ENCODE data around the gene RBM23.
A peak's percentile ranks its signal among the peaks of the same experiment; 100 is the strongest.
"Not testable (repeated sequence)": the region's sequence is repeated elsewhere in the genome, so short reads cannot be mapped to it uniquely, and the experiment has no call there.

Gene RBM23

DNA sequence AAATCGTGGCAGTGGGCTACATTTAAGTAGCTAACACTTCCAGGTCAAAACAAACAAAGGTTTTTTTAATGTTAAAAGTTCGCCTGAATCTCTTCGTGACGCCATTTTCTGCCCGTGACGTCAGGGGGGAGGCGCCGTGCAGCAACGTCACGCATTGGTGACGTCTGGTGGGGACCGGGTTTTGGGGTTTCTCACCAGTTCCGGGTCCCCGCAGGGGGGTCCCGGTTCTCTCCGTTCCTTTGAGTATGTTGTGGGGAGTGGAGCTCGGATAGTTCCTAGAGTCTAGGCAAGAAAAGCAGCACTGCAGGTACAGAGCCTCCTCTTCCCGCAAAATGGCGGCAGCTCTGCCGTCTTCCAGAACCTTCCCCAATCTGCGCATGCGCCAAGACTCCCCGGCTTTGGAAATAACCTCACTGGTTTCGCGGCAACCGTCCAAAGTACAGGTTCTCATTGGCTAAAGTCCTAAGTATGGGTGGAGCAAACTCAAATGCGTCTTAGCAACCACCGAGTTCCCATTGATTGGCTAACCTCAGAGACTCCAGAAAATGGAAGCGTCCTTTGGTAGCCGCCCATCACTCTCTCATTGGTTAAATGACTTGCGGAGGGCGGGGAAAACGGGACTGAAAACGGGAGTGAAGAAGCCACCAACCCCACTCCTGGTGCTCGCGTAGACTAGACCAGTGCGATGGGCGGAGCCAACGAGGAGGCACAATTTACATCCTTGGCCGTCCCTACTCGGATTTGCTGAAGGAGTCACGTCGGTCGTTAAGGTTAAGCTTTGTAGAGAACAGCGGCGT, at the start of gene RBM23:
RBM23 (minus strand) TSS at position 346 of the 797 bp plus-strand sequence.
- TF ChIP-seq, protein P1, sequence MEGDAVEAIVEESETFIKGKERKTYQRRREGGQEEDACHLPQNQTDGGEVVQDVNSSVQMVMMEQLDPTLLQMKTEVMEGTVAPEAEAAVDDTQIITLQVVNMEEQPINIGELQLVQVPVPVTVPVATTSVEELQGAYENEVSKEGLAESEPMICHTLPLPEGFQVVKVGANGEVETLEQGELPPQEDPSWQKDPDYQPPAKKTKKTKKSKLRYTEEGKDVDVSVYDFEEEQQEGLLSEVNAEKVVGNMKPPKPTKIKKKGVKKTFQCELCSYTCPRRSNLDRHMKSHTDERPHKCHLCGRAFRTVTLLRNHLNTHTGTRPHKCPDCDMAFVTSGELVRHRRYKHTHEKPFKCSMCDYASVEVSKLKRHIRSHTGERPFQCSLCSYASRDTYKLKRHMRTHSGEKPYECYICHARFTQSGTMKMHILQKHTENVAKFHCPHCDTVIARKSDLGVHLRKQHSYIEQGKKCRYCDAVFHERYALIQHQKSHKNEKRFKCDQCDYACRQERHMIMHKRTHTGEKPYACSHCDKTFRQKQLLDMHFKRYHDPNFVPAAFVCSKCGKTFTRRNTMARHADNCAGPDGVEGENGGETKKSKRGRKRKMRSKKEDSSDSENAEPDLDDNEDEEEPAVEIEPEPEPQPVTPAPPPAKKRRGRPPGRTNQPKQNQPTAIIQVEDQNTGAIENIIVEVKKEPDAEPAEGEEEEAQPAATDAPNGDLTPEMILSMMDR (IDR thresholded peaks at IDR 0.05; ENCODE audit: low read depth, low read length), result no peak
- peak; percentile 100 for DNase-seq (ENCODE audit: low read depth in 2 of 2)
- H3K4me3 ChIP-seq (replicated peaks in 1 of 2; ENCODE audit: low read depth in 2 of 2, low read length in 2 of 2), result peak within 1 kb of the TSS; percentile 58 to 69

DNA sequence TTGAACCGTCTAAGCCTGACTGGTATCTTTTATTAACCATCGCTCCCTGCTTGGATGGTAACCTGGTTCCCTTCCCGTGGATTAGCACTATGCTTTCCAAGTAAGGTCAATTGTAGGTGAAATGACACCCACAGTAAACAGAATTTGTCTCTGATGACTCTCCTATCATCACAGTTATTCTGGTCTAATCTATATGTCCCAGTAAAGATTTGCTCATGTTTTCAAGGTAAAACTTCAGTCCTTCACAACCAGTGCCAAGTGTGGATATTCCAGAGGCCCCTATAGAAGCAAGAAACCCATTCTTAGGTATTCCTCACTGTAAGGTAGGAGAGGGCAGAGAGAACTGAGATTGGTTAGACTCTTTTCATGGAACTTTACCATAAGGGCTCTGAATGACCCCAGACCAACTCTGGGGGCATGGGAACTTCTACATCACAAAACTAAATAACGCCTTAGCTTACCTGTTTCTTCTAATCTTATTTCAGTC, 47.9 kb upstream of the RBM23 start:
- no peak overlapping the region for H3K4me3 ChIP-seq (replicated peaks in 1 of 2; ENCODE audit: low read depth in 2 of 2, low read length in 2 of 2)
- no peak for DNase-seq (ENCODE audit: low read depth in 2 of 2)
- TF ChIP-seq, protein P1 (IDR thresholded peaks at IDR 0.05; ENCODE audit: low read depth, low read length), result no peak

DNA sequence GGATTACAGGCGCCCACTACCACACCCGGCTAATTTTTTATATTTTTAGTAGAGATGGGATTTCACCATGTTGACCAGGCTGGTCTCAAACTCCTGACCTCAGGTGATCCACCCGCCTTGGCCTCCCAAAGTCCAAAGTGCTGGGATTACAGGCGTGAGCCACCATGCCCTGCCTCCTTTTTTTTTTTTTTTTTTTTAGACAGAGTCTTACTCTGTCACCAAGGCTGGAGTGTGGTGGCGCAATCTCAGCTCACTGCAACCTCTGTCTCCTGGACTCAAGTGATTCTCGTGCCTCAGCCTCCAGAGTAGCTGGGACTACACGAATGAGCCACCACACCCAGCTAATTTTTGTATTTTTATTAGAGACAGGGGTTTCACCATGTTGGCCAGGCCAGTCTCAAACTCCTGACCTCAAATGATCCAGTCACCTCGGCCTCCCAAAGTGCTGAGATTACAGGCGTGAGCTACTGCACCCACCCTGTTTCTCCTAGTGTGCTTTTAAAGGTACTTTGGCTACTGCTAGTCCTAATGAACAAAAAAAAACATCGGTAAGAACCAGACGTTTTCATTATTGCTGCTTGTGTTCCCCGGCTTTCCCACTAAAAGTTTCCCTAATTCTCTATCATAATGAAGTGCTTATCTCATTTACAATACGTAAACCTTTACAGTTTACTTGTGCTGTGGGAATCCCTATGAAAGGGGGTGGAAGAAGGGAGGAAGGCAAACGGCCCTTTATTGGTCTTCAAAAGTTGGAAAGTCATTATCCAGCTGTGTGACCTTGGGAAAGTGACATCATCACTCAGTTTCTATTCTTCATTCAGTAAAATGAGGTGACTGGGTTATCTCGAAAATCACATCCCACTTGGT, 47.2 kb upstream of the RBM23 start:
- H3K4me3 ChIP-seq (replicated peaks in 1 of 2; ENCODE audit: low read depth in 2 of 2, low read length in 2 of 2); DNase-seq (ENCODE audit: low read depth in 2 of 2): not testable (repeated sequence)

DNA sequence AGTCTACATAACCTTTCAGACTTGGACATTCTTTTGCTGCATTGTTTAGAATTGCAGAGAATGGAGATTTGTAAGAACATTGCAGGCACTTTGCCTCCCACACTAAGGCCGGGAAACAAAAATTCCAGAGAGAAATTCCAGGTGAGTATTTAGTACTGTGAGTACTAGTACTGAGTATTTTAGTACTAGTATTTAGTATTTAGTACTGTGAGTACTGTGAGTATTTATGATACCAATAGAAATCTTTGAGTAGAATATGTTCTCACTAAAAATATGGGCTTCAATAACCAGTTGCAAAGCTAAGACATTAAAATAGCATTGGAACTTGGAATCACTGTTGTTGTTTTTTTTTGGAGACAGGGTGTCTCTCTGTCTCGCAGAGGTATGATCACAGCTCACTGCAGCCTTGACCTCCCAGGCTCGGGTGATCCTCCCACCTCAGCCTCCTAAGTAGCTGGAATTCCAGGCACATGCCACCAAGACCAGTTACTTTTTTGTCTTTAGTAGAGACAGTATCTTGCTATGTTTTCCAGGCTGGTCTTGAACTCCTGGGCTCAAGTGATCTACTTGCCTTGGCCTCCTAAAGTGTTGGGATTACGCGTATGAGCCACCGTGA, 43.2 kb upstream of the RBM23 start:
- DNase-seq (ENCODE audit: low read depth in 2 of 2), result no peak
- no peak overlapping the region for H3K4me3 ChIP-seq (replicated peaks in 1 of 2; ENCODE audit: low read depth in 2 of 2, low read length in 2 of 2)
- TF ChIP-seq, protein P1 (IDR thresholded peaks at IDR 0.05; ENCODE audit: low read depth, low read length), result no peak

DNA sequence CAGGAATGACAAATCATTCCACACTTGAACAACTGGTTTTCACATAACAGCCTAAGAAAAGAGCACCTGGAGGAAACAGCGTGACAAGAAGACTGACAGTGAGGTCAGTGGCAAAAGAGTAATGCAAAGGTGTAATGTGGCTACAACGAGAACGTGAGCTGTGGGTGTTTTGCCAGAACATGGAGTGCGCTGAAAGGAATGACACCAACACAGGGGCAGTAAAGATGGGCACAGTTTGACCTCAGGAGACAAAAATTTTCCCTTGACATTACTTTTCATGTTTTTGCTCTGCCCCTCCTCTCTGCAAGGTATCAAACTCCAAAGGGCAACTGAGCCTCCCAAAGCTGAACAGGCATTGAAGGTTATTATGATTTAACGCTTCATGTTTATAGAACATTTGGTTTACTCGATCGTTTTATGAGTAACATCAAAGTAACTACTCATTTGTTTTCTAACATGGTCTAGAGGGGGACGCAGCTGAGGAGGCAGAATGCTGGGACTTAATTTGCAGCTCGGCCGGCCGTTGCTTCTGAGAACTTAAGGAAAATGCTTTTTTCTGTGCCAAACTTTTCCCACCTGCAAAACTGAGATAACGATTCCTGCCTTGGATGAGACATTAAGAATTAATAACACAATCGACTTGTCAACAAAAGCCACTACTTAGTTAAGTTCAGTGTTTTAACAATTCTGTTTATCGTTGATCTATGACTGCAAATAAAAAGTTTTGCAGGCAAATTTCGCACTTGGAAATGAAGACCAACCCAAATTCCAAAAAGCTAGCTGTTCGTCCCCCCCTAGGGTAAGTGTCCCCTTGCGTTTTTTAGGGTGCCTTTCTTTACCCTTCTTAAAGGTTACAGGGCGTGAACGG, 37.0 kb upstream of the RBM23 start:
- TF ChIP-seq, protein P1 (IDR thresholded peaks at IDR 0.05; ENCODE audit: low read depth, low read length), result no peak
- DNase-seq (ENCODE audit: low read depth in 2 of 2), result no peak
- peak overlapping the region; percentile 66 to 70 for H3K4me3 ChIP-seq (replicated peaks in 1 of 2; ENCODE audit: low read depth in 2 of 2, low read length in 2 of 2)

DNA sequence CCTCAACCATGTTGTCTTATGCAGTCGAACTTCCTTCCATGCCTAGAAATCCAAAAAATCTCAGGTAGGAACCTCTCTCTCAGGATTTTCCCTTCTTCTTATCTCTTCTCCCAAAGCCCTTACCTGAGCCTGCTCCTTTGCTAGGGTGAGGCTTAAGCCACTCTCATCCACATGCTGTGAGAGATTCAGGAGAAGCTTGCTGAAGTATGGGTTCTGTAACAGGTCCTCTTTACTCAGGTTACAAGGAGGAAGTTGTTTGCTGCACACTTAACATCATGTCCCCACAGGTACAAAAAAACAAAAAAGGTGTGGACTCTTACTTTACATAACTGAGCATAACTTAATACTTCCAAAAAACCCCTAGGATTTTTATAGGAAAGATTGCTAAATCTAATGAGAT, 33.5 kb upstream of the RBM23 start:
- DNase-seq (ENCODE audit: low read depth in 2 of 2), result no peak
- TF ChIP-seq, protein P1 (IDR thresholded peaks at IDR 0.05; ENCODE audit: low read depth, low read length), result no peak
- H3K4me3 ChIP-seq (replicated peaks in 1 of 2; ENCODE audit: low read depth in 2 of 2, low read length in 2 of 2), result no peak overlapping the region

DNA sequence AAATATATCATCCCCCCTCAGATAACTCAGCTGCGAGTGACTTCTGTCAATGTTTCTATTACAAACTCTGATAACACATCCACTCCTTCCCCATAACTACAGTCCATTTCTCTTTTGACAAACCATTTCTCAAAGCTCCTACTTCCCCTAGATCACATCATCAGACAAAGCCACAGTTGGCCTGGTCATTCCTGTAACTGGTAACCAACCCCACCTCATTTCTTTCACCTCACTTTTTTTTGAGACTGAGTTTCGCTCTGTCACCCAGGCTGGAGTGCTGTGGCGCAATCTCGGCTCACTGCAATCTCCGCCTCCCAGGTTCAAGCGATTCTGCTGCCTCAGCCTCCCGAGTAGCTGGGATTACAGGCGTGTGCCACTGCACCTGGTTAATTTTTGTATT, 32.8 kb upstream of the RBM23 start:
- H3K4me3 ChIP-seq (replicated peaks in 1 of 2; ENCODE audit: low read depth in 2 of 2, low read length in 2 of 2); DNase-seq (ENCODE audit: low read depth in 2 of 2): not testable (repeated sequence)

Measured in cardiac fibroblast (primary cell).